GM19463 (cell line): Measurements from ENCODE around the gene PRKCA.
A peak's percentile ranks its signal among the peaks of the same experiment; 100 is the strongest.
"Not testable (repeated sequence)": the region's sequence is repeated elsewhere in the genome, so short reads cannot be mapped to it uniquely, and the experiment has no call there.

Experiments used
- ATAC-seq: cut with Tn5 transposase; IDR thresholded peaks from one replicate; pipeline ENCODE4 v1.9.1; 2021; ENCODE audit warnings: mild to moderate bottlenecking, moderate library complexity; ENCODE audit not compliant: unreplicated experiment

PRKCA gene

GRCh38 chr17:66724581-66725341 lies 422.3 kb downstream of the PRKCA start:
- ATAC-seq: no peak

GRCh38 chr17:66725438-66725837 lies 423.0 kb downstream of the PRKCA start:
- ATAC-seq: not testable (repeated sequence)

- ATAC-seq: no peak
These were observed 423.5 kb downstream of the PRKCA start for GRCh38 chr17:66725956-66726355.

GRCh38 chr17:66726371-66726770 lies 424.0 kb downstream of the PRKCA start:
- no peak for ATAC-seq

GRCh38 chr17:66726846-66727245 lies 424.4 kb downstream of the PRKCA start:
- ATAC-seq: no peak

- ATAC-seq: peak; percentile 69
These were observed 425.5 kb downstream of the PRKCA start for GRCh38 chr17:66727634-66728570.

GRCh38 chr17:66730461-66730923 lies 428.1 kb downstream of the PRKCA start:
- ATAC-seq: no peak

GRCh38 chr17:66733759-66734158 lies 431.3 kb downstream of the PRKCA start:
- no peak for ATAC-seq

GRCh38 chr17:66734186-66734943 lies 432.0 kb downstream of the PRKCA start:
- ATAC-seq: no peak

GRCh38 chr17:66737524-66737923 lies 435.1 kb downstream of the PRKCA start:
- ATAC-seq: no peak

GRCh38 chr17:66738301-66738700 lies 435.9 kb downstream of the PRKCA start:
- no peak for ATAC-seq

GRCh38 chr17:66739553-66739952 lies 437.1 kb downstream of the PRKCA start:
- ATAC-seq: no peak

- ATAC-seq: no peak
These were observed 437.8 kb downstream of the PRKCA start for GRCh38 chr17:66740226-66740625.

- no peak for ATAC-seq
These were observed 441.1 kb downstream of the PRKCA start for GRCh38 chr17:66743511-66743910.

GRCh38 chr17:66746736-66747135 lies 444.3 kb downstream of the PRKCA start:
- ATAC-seq: no peak

- no peak for ATAC-seq
These were observed 445.3 kb downstream of the PRKCA start for GRCh38 chr17:66747578-66748275.

GRCh38 chr17:66748578-66748977 lies 446.2 kb downstream of the PRKCA start:
- no peak for ATAC-seq

- no peak for ATAC-seq
These were observed 446.9 kb downstream of the PRKCA start for GRCh38 chr17:66749217-66749832.

GRCh38 chr17:66750116-66750515 lies 447.7 kb downstream of the PRKCA start:
- no peak for ATAC-seq
